ENCODE results near the gene ALKBH2.

The ALKBH2 gene

GRCh38 chr12:109089683-109090082 lies 3.6 kb downstream of the ALKBH2 start:
- peaks cover 11% of the 10 kb centered on the region for H3K36me3 ChIP-seq (ENCODE audit: control insufficient read depth, low read depth, low read length)
- no peaks in the 10 kb centered on the region for H3K9me3 ChIP-seq (ENCODE audit: control insufficient read depth, low read depth, low read length)
- H3K27ac ChIP-seq (ENCODE audit: low read length) = no peak overlapping the region
- H3K4me1 ChIP-seq (ENCODE audit: control insufficient read depth, low read depth, low read length) = no peaks in the 10 kb centered on the region
- H3K4me3 ChIP-seq (ENCODE audit: low read length) = no peak overlapping the region
- no peak overlapping the region for H3K9ac ChIP-seq (ENCODE audit: low read length)
- H3K27me3 ChIP-seq (ENCODE audit: control insufficient read depth, insufficient read depth, low read length) = peaks cover 6% of the 10 kb centered on the region

DNA sequence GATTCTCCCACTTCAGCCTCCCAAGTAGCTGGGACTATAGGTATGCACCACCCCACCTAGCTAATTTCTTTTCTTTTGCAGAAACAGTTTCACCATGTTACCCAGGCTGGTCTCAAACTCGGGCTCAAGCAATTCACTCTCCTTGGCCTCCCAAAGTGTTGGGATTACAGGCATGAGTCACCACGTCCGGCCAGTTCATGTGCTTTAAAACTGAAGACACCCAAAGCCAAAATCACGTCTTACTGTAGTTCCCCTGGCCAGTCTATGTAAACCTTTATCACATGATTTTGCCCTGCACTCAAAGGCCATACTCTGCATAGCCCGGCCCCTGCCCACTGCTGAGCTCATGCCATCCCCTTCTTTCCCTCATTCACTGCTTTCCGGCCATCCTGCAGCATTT lies 4.5 kb downstream of the ALKBH2 start:
- H3K27me3 ChIP-seq (ENCODE audit: control insufficient read depth, insufficient read depth, low read length) = peaks cover 6% of the 10 kb centered on the region
- H3K4me1 ChIP-seq (ENCODE audit: control insufficient read depth, low read depth, low read length) = no peaks in the 10 kb centered on the region
- no peak overlapping the region for H3K27ac ChIP-seq (ENCODE audit: low read length)
- H3K4me3 ChIP-seq (ENCODE audit: low read length) = no peak overlapping the region
- peaks cover 11% of the 10 kb centered on the region for H3K36me3 ChIP-seq (ENCODE audit: control insufficient read depth, low read depth, low read length)
- no peak overlapping the region for H3K9ac ChIP-seq (ENCODE audit: low read length)
- no peaks in the 10 kb centered on the region for H3K9me3 ChIP-seq (ENCODE audit: control insufficient read depth, low read depth, low read length)

DNA sequence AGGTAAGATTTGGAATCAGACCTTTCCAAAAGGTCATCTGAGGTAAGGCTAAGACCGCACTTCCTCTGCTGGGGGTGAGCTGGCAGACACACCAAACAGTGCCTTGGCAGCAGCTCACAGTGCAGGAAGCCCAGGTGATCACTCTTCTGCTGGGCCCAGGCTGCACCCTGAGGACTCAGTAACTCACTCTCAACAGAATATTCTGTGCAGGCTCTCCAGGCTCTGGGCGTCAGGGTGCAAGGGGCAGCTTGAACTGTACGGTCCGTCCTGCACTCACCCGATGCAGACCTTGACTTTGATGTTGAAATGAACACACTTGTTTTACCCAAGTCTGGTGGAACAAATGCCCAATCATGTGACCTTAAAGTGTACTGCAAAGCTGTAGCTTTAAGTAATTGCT lies 6.0 kb downstream of the ALKBH2 start:
- H3K9ac ChIP-seq (ENCODE audit: low read length) = no peak overlapping the region
- H3K9me3 ChIP-seq (ENCODE audit: control insufficient read depth, low read depth, low read length) = no peaks in the 10 kb centered on the region
- peaks cover 11% of the 10 kb centered on the region for H3K36me3 ChIP-seq (ENCODE audit: control insufficient read depth, low read depth, low read length)
- no peak overlapping the region for H3K27ac ChIP-seq (ENCODE audit: low read length)
- H3K27me3 ChIP-seq (ENCODE audit: control insufficient read depth, insufficient read depth, low read length) = no peaks in the 10 kb centered on the region
- no peaks in the 10 kb centered on the region for H3K4me1 ChIP-seq (ENCODE audit: control insufficient read depth, low read depth, low read length)
- H3K4me3 ChIP-seq (ENCODE audit: low read length) = no peak overlapping the region

DNA sequence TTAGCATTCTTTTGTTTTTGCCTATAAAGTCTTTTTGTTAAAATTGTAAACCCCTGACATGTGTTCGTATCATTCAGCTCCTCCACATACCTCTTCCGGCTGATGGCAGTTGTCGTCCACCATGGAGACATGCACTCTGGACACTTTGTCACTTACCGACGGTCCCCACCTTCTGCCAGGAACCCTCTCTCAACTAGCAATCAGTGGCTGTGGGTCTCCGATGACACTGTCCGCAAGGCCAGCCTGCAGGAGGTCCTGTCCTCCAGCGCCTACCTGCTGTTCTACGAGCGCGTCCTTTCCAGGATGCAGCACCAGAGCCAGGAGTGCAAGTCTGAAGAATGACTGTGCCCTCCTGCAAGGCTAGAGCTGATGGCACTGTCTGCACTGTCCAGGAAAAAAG lies 7.7 kb downstream of the ALKBH2 start:
- H3K4me1 ChIP-seq (ENCODE audit: control insufficient read depth, low read depth, low read length) = no peaks in the 10 kb centered on the region
- no peaks in the 10 kb centered on the region for H3K27me3 ChIP-seq (ENCODE audit: control insufficient read depth, insufficient read depth, low read length)
- H3K36me3 ChIP-seq (ENCODE audit: control insufficient read depth, low read depth, low read length) = peaks cover 11% of the 10 kb centered on the region
- H3K4me3 ChIP-seq (ENCODE audit: low read length) = no peak overlapping the region
- no peaks in the 10 kb centered on the region for H3K9me3 ChIP-seq (ENCODE audit: control insufficient read depth, low read depth, low read length)
- H3K27ac ChIP-seq (ENCODE audit: low read length) = no peak overlapping the region
- H3K9ac ChIP-seq (ENCODE audit: low read length) = no peak overlapping the region

- no peaks in the 10 kb centered on the region for H3K27me3 ChIP-seq (ENCODE audit: control insufficient read depth, insufficient read depth, low read length)
- H3K9ac ChIP-seq (ENCODE audit: low read length) = no peak overlapping the region
- no peaks in the 10 kb centered on the region for H3K9me3 ChIP-seq (ENCODE audit: control insufficient read depth, low read depth, low read length)
- H3K27ac ChIP-seq (ENCODE audit: low read length) = no peak overlapping the region
- no peaks in the 10 kb centered on the region for H3K4me1 ChIP-seq (ENCODE audit: control insufficient read depth, low read depth, low read length)
- peaks cover 11% of the 10 kb centered on the region for H3K36me3 ChIP-seq (ENCODE audit: control insufficient read depth, low read depth, low read length)
- H3K4me3 ChIP-seq (ENCODE audit: low read length) = no peak overlapping the region
Measured at GRCh38 chr12:109084425-109084824, 8.8 kb downstream of the ALKBH2 start.

DNA sequence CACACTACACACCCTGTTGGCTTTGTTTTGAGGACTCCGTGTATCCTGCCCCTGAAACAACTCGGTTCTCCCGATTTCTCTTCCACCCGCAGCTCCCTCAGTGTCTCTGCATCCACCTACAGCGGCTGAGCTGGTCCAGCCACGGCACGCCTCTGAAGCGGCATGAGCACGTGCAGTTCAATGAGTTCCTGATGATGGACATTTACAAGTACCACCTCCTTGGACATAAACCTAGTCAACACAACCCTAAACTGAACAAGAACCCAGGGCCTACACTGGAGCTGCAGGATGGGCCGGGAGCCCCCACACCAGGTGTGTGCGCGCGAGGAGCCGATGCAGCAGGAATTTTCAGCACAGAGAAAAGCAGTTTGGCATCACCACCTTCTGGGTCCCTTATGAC lies 10.5 kb downstream of the ALKBH2 start:
- no peak overlapping the region for H3K9ac ChIP-seq (ENCODE audit: low read length)
- no peak overlapping the region for H3K4me3 ChIP-seq (ENCODE audit: low read length)
- no peaks in the 10 kb centered on the region for H3K9me3 ChIP-seq (ENCODE audit: control insufficient read depth, low read depth, low read length)
- H3K36me3 ChIP-seq (ENCODE audit: control insufficient read depth, low read depth, low read length) = peaks cover 5% of the 10 kb centered on the region
- no peaks in the 10 kb centered on the region for H3K27me3 ChIP-seq (ENCODE audit: control insufficient read depth, insufficient read depth, low read length)
- H3K27ac ChIP-seq (ENCODE audit: low read length) = no peak overlapping the region
- no peaks in the 10 kb centered on the region for H3K4me1 ChIP-seq (ENCODE audit: control insufficient read depth, low read depth, low read length)

GRCh38 chr12:109074866-109075265 lies 18.4 kb downstream of the ALKBH2 start:
- Histone ChIP-seq H3K4me3 (ENCODE audit: low read length) (no peak overlapping the region), H3K27ac (ENCODE audit: low read length) (no peak overlapping the region), H3K4me1 (ENCODE audit: control insufficient read depth, low read depth, low read length) (peaks cover 10% of the 10 kb centered on the region), H3K9me3 (ENCODE audit: control insufficient read depth, low read depth, low read length) (no peaks in the 10 kb centered on the region), H3K9ac (ENCODE audit: low read length) (no peak overlapping the region), H3K27me3 (ENCODE audit: control insufficient read depth, insufficient read depth, low read length) (no peaks in the 10 kb centered on the region), H3K36me3 (ENCODE audit: control insufficient read depth, low read depth, low read length) (peaks cover 3% of the 10 kb centered on the region)

GRCh38 chr12:109069307-109070271 lies 23.7 kb downstream of the ALKBH2 start:
- Histone ChIP-seq H3K4me1 (ENCODE audit: control insufficient read depth, low read depth, low read length) (peaks cover 19% of the 10 kb centered on the region), H3K9ac (ENCODE audit: low read length) (peak overlapping the region; percentile 40), H3K27ac (ENCODE audit: low read length) (peak overlapping the region; percentile 4), H3K36me3 (ENCODE audit: control insufficient read depth, low read depth, low read length) (peaks cover 3% of the 10 kb centered on the region), H3K4me3 (ENCODE audit: low read length) (peak overlapping the region; percentile 39), H3K27me3 (ENCODE audit: control insufficient read depth, insufficient read depth, low read length) (no peaks in the 10 kb centered on the region), H3K9me3 (ENCODE audit: control insufficient read depth, low read depth, low read length) (no peaks in the 10 kb centered on the region)

DNA sequence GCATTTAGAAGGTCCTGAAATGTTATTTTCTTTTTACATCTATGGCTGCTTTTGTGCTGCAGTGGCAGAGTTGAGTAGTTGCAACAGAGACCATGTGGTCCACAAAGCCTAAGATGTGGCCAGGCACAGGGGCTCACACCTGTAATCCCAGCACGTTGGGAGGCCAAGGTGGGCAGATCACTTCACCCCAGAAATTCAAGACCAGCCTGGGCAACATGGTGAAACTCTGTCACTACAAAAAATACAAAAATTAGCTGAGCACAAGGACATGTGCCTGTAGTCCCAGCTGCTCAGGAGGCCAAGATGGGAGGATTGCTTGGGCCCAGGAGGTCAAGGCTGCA lies 27.4 kb downstream of the ALKBH2 start:
- Histone ChIP-seq H3K27ac (ENCODE audit: low read length) (no peak overlapping the region), H3K9ac (ENCODE audit: low read length) (no peak overlapping the region), H3K36me3 (ENCODE audit: control insufficient read depth, low read depth, low read length) (no peaks in the 10 kb centered on the region), H3K4me3 (ENCODE audit: low read length) (no peak overlapping the region), H3K27me3 (ENCODE audit: control insufficient read depth, insufficient read depth, low read length) (no peaks in the 10 kb centered on the region), H3K9me3 (ENCODE audit: control insufficient read depth, low read depth, low read length) (no peaks in the 10 kb centered on the region), H3K4me1 (ENCODE audit: control insufficient read depth, low read depth, low read length) (peaks cover 17% of the 10 kb centered on the region)

DNA sequence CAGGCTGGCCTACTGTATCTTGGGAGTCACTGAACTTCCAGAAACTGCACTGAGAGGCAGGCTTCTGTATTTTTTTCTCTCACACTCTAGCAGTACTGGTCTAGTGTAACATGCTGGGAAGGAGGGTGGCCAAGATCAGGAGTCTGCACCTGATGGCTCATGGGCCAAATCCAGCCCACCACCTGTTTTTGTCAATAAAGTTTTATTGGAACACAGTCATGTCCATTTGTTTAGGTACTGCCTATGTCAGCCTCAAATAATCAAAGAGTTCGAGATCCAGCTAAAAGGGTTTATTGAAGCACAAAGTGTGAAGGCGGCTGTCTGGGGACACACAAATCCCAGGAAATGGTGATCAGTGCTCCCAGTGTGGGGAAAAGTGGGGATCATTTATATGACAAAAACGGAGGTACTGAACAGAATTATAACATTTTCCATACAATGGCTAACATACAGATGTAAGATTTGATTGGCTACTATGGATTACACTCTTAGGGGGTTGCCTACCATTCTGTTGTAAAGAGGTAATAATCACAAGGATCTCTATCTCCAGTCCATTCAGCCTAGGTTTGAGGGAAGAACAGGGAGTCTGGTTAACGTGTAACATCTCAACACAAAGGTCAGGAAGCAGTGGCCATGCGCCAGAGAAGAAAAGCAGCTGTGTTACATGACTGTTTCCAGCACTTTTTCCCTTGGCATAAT lies 28.0 kb downstream of the ALKBH2 start:
- Histone ChIP-seq H3K9ac (ENCODE audit: low read length) (no peak overlapping the region), H3K4me1 (ENCODE audit: control insufficient read depth, low read depth, low read length) (peaks cover 12% of the 10 kb centered on the region), H3K9me3 (ENCODE audit: control insufficient read depth, low read depth, low read length) (no peaks in the 10 kb centered on the region), H3K36me3 (ENCODE audit: control insufficient read depth, low read depth, low read length) (no peaks in the 10 kb centered on the region), H3K27me3 (ENCODE audit: control insufficient read depth, insufficient read depth, low read length) (no peaks in the 10 kb centered on the region), H3K4me3 (ENCODE audit: low read length) (no peak overlapping the region), H3K27ac (ENCODE audit: low read length) (no peak overlapping the region)

DNA sequence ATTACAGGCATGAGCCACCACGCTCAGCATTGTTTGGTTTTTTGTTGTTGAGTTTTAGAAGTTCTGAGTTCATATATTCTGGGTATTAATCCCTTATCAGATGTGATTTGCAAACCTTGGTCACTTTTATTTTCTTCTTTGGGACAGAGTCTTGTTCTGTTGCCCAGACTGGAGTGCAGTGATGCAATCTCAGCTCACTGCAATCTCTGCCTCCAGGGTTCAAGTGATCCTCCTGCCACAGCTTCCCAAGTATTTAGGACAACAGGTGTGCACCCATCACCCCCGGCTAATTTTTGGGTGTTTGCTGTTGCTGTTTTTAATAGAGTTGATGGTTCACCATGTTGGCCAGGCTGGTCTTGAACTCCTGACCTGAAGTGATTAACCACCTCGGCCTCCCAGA lies 29.1 kb downstream of the ALKBH2 start:
- peaks cover 3% of the 10 kb centered on the region for H3K4me1 ChIP-seq (ENCODE audit: control insufficient read depth, low read depth, low read length)
- H3K36me3 ChIP-seq (ENCODE audit: control insufficient read depth, low read depth, low read length) = no peaks in the 10 kb centered on the region
- no peak overlapping the region for H3K9ac ChIP-seq (ENCODE audit: low read length)
- no peak overlapping the region for H3K4me3 ChIP-seq (ENCODE audit: low read length)
- H3K9me3 ChIP-seq (ENCODE audit: control insufficient read depth, low read depth, low read length) = no peaks in the 10 kb centered on the region
- H3K27me3 ChIP-seq (ENCODE audit: control insufficient read depth, insufficient read depth, low read length) = no peaks in the 10 kb centered on the region
- H3K27ac ChIP-seq (ENCODE audit: low read length) = no peak overlapping the region

DNA sequence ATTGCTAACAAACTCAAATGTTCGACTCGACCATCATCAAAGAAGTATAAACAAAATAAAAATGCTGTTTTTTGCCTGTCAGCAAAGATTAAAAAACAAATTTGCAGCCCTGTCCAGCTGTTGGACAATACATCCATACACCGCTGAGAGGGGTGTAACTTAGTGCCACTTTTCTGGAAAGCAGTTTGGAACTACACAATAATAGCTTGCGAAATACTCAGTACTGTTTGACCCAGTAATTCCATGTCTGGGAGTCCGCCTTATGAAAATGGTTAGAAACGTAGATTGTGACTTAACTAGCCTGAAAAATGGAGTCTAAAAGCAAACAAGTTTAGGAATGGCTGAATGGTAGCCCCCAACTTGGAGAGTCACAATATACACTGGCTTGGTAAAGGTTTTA lies 34.5 kb downstream of the ALKBH2 start:
- no peak overlapping the region for H3K9ac ChIP-seq (ENCODE audit: low read length)
- H3K27ac ChIP-seq (ENCODE audit: low read length) = no peak overlapping the region
- H3K9me3 ChIP-seq (ENCODE audit: control insufficient read depth, low read depth, low read length) = no peaks in the 10 kb centered on the region
- H3K4me1 ChIP-seq (ENCODE audit: control insufficient read depth, low read depth, low read length) = no peaks in the 10 kb centered on the region
- no peaks in the 10 kb centered on the region for H3K36me3 ChIP-seq (ENCODE audit: control insufficient read depth, low read depth, low read length)
- no peaks in the 10 kb centered on the region for H3K27me3 ChIP-seq (ENCODE audit: control insufficient read depth, insufficient read depth, low read length)
- no peak overlapping the region for H3K4me3 ChIP-seq (ENCODE audit: low read length)
